ENCODE measurements around the gene SGIP1. TPM values are rescaled to one million over a fixed set of nuclear protein-coding genes. Genes with fewer than 3 reads are reported as not detected.
A peak's percentile ranks its signal among the peaks of the same experiment; 100 is the strongest.

Gene SGIP1
- total RNA-seq, 1 donor from 2014 or later: 31.8 TPM

DNA sequence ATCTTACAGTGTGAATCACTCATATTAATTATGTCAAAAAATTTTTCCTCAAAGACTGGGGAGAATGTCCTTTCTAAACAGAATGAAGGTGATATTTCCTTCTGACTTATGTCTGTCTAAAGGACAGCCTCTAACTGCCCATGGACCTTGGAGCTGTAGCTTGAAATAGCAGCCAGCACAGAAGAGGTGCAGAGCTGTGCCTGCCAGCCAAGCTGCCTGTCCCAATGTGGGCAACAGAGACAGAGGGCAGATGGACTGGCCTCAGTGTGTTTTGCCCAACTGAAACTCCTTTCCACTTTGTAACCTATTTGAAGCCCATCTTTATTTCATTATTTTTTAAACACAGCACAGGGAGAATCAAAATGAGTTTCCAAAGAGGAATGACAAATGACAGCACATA, 120.7 kb downstream of the SGIP1 start:
- Mint-ChIP-seq H3K9me3 (ENCODE audit: low read depth) (peaks cover 4% of the 10 kb centered on the region), H3K36me3 (ENCODE audit: low read depth) (peaks cover 11% of the 10 kb centered on the region), H3K27me3 (ENCODE audit: low read depth) (no peaks in the 10 kb centered on the region), H3K4me3 (ENCODE audit: unreplicated experiment) (no peak overlapping the region), H3K27ac (ENCODE audit: unreplicated experiment) (no peak overlapping the region), H3K4me1 (ENCODE audit: low read depth) (peaks cover 13% of the 10 kb centered on the region)
- TF ChIP-seq, protein P1, sequence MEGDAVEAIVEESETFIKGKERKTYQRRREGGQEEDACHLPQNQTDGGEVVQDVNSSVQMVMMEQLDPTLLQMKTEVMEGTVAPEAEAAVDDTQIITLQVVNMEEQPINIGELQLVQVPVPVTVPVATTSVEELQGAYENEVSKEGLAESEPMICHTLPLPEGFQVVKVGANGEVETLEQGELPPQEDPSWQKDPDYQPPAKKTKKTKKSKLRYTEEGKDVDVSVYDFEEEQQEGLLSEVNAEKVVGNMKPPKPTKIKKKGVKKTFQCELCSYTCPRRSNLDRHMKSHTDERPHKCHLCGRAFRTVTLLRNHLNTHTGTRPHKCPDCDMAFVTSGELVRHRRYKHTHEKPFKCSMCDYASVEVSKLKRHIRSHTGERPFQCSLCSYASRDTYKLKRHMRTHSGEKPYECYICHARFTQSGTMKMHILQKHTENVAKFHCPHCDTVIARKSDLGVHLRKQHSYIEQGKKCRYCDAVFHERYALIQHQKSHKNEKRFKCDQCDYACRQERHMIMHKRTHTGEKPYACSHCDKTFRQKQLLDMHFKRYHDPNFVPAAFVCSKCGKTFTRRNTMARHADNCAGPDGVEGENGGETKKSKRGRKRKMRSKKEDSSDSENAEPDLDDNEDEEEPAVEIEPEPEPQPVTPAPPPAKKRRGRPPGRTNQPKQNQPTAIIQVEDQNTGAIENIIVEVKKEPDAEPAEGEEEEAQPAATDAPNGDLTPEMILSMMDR (IDR thresholded peaks at IDR 0.05): no peak
- no peak for DNase-seq (ENCODE audit: low spot score)

DNA sequence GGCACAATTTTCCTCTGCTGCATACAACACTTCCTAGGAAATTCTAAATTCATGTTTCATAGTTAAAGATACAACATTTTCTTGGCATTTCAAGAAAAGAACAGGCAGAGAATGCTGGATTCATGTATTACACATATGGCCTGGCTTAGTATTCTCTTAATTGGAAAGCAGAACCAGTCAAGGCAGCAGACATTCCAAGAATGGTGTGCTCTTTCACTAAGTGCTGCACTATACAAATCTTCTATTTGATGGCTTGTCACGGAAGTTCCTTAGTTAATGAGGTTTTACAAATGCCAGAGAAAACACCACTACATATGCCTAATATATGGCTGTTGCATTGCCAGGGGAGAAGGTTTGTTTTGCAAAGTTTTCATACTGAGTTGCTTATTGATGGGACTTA, 137.5 kb downstream of the SGIP1 start:
- Mint-ChIP-seq H3K27me3 (ENCODE audit: low read depth) (no peaks in the 10 kb centered on the region), H3K4me3 (ENCODE audit: unreplicated experiment) (no peak overlapping the region), H3K4me1 (ENCODE audit: low read depth) (peaks cover 33% of the 10 kb centered on the region), H3K9me3 (ENCODE audit: low read depth) (no peaks in the 10 kb centered on the region), H3K27ac (ENCODE audit: unreplicated experiment) (no peak overlapping the region), H3K36me3 (ENCODE audit: low read depth) (peaks cover 11% of the 10 kb centered on the region)
- TF ChIP-seq, protein P1 (IDR thresholded peaks at IDR 0.05): no peak
- DNase-seq (ENCODE audit: low spot score): no peak

DNA sequence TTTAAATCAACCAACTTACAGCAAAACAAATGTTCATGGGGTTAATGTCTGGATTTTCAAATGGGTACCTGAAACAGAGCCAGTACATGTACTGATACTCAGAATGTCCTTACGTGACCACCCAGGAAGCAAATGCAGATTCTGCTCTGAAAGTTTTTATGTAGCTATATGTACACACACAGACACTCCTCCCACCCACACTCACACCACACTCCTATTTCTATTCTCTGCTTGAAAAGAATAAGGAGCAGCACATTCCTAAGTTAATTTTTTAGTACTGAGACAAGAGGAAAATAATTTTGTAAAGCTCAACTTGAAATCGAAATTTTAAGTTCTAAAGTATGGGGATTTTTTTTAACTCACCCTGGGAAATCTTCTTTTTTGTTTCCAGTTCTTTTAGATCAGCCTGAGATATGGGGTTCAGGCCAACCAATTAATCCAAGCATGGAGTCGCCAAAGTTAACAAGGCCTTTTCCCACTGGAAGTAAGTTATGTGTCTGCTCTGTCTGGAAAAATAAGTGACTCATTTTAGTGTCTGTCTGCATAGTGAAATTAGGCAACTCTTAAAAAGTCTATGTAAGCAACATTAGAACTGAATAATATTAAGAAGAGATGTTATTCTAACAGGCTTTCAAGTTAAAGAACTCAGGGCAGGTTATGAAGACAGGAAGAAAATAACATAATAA, 142.8 kb downstream of the SGIP1 start:
- H3K9me3 Mint-ChIP-seq (ENCODE audit: low read depth): no peaks in the 10 kb centered on the region
- H3K27me3 Mint-ChIP-seq (ENCODE audit: low read depth): no peaks in the 10 kb centered on the region
- H3K36me3 Mint-ChIP-seq (ENCODE audit: low read depth): peaks cover 4% of the 10 kb centered on the region
- peaks cover 61% of the 10 kb centered on the region for H3K4me1 Mint-ChIP-seq (ENCODE audit: low read depth)
- no peak for DNase-seq (ENCODE audit: low spot score)
- peak overlapping the region; percentile 96 for H3K27ac Mint-ChIP-seq (ENCODE audit: unreplicated experiment)
- peak overlapping the region; percentile 46 for H3K4me3 Mint-ChIP-seq (ENCODE audit: unreplicated experiment)
- TF ChIP-seq, protein P1 (IDR thresholded peaks at IDR 0.05): no peak

DNA sequence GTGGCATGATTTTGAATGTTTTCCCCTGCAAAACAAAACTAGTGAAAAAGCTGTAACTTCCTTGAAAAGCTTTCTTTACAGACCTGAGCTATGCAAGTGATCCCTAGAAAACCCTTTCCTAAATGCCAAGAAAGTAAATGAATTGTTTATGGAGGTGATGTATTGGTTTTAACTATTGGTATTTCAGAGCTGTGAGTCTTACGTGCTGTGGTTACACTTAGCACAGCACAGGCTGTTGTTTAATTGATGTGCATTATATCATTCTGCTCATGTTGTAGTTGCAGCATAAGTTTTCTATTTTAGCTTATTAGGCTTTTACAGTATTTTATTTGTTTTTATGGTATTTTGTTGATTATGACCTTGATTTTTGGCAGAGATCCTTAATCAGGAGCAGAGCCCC, 144.2 kb downstream of the SGIP1 start:
- peaks cover 7% of the 10 kb centered on the region for H3K36me3 Mint-ChIP-seq (ENCODE audit: low read depth)
- H3K4me3 Mint-ChIP-seq (ENCODE audit: unreplicated experiment): no peak overlapping the region
- H3K9me3 Mint-ChIP-seq (ENCODE audit: low read depth): no peaks in the 10 kb centered on the region
- TF ChIP-seq, protein P1 (IDR thresholded peaks at IDR 0.05): no peak
- peaks cover 67% of the 10 kb centered on the region for H3K4me1 Mint-ChIP-seq (ENCODE audit: low read depth)
- H3K27ac Mint-ChIP-seq (ENCODE audit: unreplicated experiment): peak overlapping the region; percentile 96
- DNase-seq (ENCODE audit: low spot score): no peak
- H3K27me3 Mint-ChIP-seq (ENCODE audit: low read depth): no peaks in the 10 kb centered on the region

DNA sequence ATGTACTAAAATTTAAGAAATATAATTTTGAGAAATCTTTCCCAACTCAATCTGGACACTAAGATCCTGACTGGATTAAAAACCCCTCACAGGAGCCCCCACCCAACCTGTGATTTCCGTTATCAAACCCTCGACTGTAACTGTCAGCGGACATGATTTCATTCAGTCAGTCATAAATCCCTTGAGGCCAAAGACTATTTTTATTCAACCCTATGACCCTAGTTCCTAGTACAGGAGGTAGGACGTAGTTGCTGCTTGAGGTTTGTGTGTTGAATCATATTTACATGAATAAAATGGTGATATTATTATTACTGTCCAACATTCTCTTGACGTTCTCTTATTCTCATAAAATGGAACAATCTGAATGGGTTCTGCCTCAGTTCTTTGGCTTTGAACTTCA, 145.2 kb downstream of the SGIP1 start:
- Mint-ChIP-seq H3K4me1 (ENCODE audit: low read depth) (peaks cover 70% of the 10 kb centered on the region), H3K27ac (ENCODE audit: unreplicated experiment) (peak overlapping the region; percentile 96), H3K4me3 (ENCODE audit: unreplicated experiment) (no peak overlapping the region)

More for the DNA sequence above, 145.2 kb downstream of the SGIP1 start:
- Mint-ChIP-seq H3K36me3 (ENCODE audit: low read depth) (peaks cover 7% of the 10 kb centered on the region), H3K9me3 (ENCODE audit: low read depth) (no peaks in the 10 kb centered on the region), H3K27me3 (ENCODE audit: low read depth) (no peaks in the 10 kb centered on the region)
- TF ChIP-seq, protein P1 (IDR thresholded peaks at IDR 0.05): no peak
- no peak for DNase-seq (ENCODE audit: low spot score)
